ENCODE measurements around the gene ADAMTSL2. TPM values are rescaled to one million over a fixed set of nuclear protein-coding genes. Genes with fewer than 3 reads are reported as not detected.
A peak's percentile ranks its signal among the peaks of the same experiment; 100 is the strongest.
"Not testable (repeated sequence)": the region's sequence is repeated elsewhere in the genome, so short reads cannot be mapped to it uniquely, and the experiment has no call there.

The ADAMTSL2 gene
- total and polyA plus RNA-seq, 5 donors from 2014 or later: not detected

GRCh38 chr9:133560944-133561343 is 26.4 kb downstream of the ADAMTSL2 start:
- Mint-ChIP-seq H3K27me3 (peaks cover 5% of the 10 kb centered on the region), H3K4me1 (peaks cover 0 to 15% (median 2%) of the 10 kb centered on the region in 4 donors), H3K27ac (no peak overlapping the region), H3K9me3 (no peaks in the 10 kb centered on the region), H3K4me3 (no peak overlapping the region), H3K36me3 (no peaks in the 10 kb centered on the region)
- no peak overlapping the region for H3K4me3 ChIP-seq (ENCODE audit: low read depth, low read length)
- H3K4me1 ChIP-seq (ENCODE audit: control insufficient read depth, insufficient read depth, low read length, poor library complexity, severe bottlenecking): peaks cover 3% of the 10 kb centered on the region
- DNase-seq: no peak
- H3K27me3 ChIP-seq (ENCODE audit: control insufficient read depth, insufficient read depth, low read length): no peaks in the 10 kb centered on the region
- no peak for ATAC-seq (ENCODE audit: low read depth in 2 of 2)
- H3K36me3 ChIP-seq (ENCODE audit: control insufficient read depth, insufficient read depth, low read length): no peaks in the 10 kb centered on the region
- H3K9me3 ChIP-seq (ENCODE audit: control insufficient read depth in 2 of 2, low read length in 2 of 2): no peaks in the 10 kb centered on the region
- H3K27ac ChIP-seq (ENCODE audit: insufficient read depth, low read length, poor library complexity, severe bottlenecking): no peak overlapping the region

- H3K4me1 Mint-ChIP-seq: peaks cover 0 to 15% (median 2%) of the 10 kb centered on the region in 4 donors
- H3K4me3 Mint-ChIP-seq: no peak overlapping the region
- Histone ChIP-seq H3K4me3 (ENCODE audit: low read depth, low read length) (no peak overlapping the region), H3K9me3 (ENCODE audit: control insufficient read depth in 2 of 2, low read length in 2 of 2) (no peaks in the 10 kb centered on the region), H3K27ac (ENCODE audit: insufficient read depth, low read length, poor library complexity, severe bottlenecking) (no peak overlapping the region), H3K36me3 (ENCODE audit: control insufficient read depth, insufficient read depth, low read length) (no peaks in the 10 kb centered on the region), H3K4me1 (ENCODE audit: control insufficient read depth, insufficient read depth, low read length, poor library complexity, severe bottlenecking) (peaks cover 3% of the 10 kb centered on the region), H3K27me3 (ENCODE audit: control insufficient read depth, insufficient read depth, low read length) (no peaks in the 10 kb centered on the region)
- H3K36me3 Mint-ChIP-seq: no peaks in the 10 kb centered on the region
- peaks cover 5% of the 10 kb centered on the region for H3K27me3 Mint-ChIP-seq
- DNase-seq (no peak), ATAC-seq (ENCODE audit: low read depth in 2 of 2) (no peak)
- H3K27ac Mint-ChIP-seq: no peak overlapping the region
- H3K9me3 Mint-ChIP-seq: no peaks in the 10 kb centered on the region
Observed at GRCh38 chr9:133561976-133562554, 27.6 kb downstream of the ADAMTSL2 start.

- H3K27ac ChIP-seq (ENCODE audit: insufficient read depth, low read length, poor library complexity, severe bottlenecking): no peak overlapping the region
- no peaks in the 10 kb centered on the region for H3K9me3 ChIP-seq (ENCODE audit: control insufficient read depth in 2 of 2, low read length in 2 of 2)
- no peak overlapping the region for H3K4me3 Mint-ChIP-seq
- ATAC-seq (ENCODE audit: low read depth in 2 of 2) (no peak), DNase-seq (no peak)
- no peak overlapping the region for H3K27ac Mint-ChIP-seq
- peaks cover 0 to 15% (median 2%) of the 10 kb centered on the region in 4 donors for H3K4me1 Mint-ChIP-seq
- no peaks in the 10 kb centered on the region for H3K27me3 ChIP-seq (ENCODE audit: control insufficient read depth, insufficient read depth, low read length)
- H3K36me3 ChIP-seq (ENCODE audit: control insufficient read depth, insufficient read depth, low read length): no peaks in the 10 kb centered on the region
- H3K9me3 Mint-ChIP-seq: no peaks in the 10 kb centered on the region
- H3K27me3 Mint-ChIP-seq: peaks cover 5% of the 10 kb centered on the region
- no peak overlapping the region for H3K4me3 ChIP-seq (ENCODE audit: low read depth, low read length)
- H3K4me1 ChIP-seq (ENCODE audit: control insufficient read depth, insufficient read depth, low read length, poor library complexity, severe bottlenecking): peaks cover 3% of the 10 kb centered on the region
- H3K36me3 Mint-ChIP-seq: no peaks in the 10 kb centered on the region
Observed at GRCh38 chr9:133562611-133563290, 28.2 kb downstream of the ADAMTSL2 start.

GRCh38 chr9:133563291-133563796 is 28.8 kb downstream of the ADAMTSL2 start:
- H3K9me3 Mint-ChIP-seq: no peaks in the 10 kb centered on the region
- no peak for DNase-seq

DNA sequence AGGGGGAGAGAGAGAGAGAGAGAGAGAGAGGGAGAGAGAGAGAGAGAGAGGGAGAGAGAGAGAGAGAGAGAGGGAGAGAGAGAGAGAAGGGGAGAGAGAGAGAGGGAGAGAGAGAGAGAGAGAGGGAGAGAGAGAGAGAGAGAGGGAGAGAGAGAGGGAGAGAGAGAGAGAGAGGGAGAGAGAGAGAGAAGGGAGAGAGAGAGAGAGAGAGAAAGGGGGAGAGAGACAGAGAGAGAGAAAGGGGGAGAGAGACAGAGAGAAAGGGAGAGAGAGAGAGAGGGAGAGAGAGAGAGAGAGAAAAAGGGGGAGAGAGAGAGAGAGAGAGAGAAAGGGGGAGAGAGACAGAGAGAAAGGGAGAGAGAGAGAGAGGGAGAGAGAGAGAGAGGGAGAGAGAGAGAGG is 29.3 kb downstream of the ADAMTSL2 start:
- not testable (repeated sequence) for H3K9me3 ChIP-seq (ENCODE audit: control insufficient read depth in 2 of 2, low read length in 2 of 2); DNase-seq; H3K27me3 Mint-ChIP-seq; H3K4me3 ChIP-seq (ENCODE audit: low read depth, low read length); H3K4me3 Mint-ChIP-seq; H3K9me3 Mint-ChIP-seq; H3K27ac ChIP-seq (ENCODE audit: insufficient read depth, low read length, poor library complexity, severe bottlenecking); H3K36me3 ChIP-seq (ENCODE audit: control insufficient read depth, insufficient read depth, low read length); H3K36me3 Mint-ChIP-seq; H3K27me3 ChIP-seq (ENCODE audit: control insufficient read depth, insufficient read depth, low read length); H3K4me1 ChIP-seq (ENCODE audit: control insufficient read depth, insufficient read depth, low read length, poor library complexity, severe bottlenecking); ATAC-seq (ENCODE audit: low read depth in 2 of 2)
- Mint-ChIP-seq H3K27ac (peak overlapping the region in 1 of 3 donors; percentile 81), H3K4me1 (peaks cover 0 to 13% (median 2%) of the 10 kb centered on the region in 4 donors)

More at GRCh38 chr9:133563291-133563796, 28.8 kb downstream of the ADAMTSL2 start:
- H3K27ac Mint-ChIP-seq: peak overlapping the region in 1 of 3 donors; percentile 81
- H3K27ac ChIP-seq (ENCODE audit: insufficient read depth, low read length, poor library complexity, severe bottlenecking): no peak overlapping the region
- no peak overlapping the region for H3K4me3 ChIP-seq (ENCODE audit: low read depth, low read length)
- no peaks in the 10 kb centered on the region for H3K27me3 ChIP-seq (ENCODE audit: control insufficient read depth, insufficient read depth, low read length)
- H3K4me3 Mint-ChIP-seq: no peak overlapping the region
- H3K36me3 Mint-ChIP-seq: no peaks in the 10 kb centered on the region
- peaks cover 3% of the 10 kb centered on the region for H3K4me1 ChIP-seq (ENCODE audit: control insufficient read depth, insufficient read depth, low read length, poor library complexity, severe bottlenecking)
- H3K36me3 ChIP-seq (ENCODE audit: control insufficient read depth, insufficient read depth, low read length): no peaks in the 10 kb centered on the region
- H3K4me1 Mint-ChIP-seq: peaks cover 0 to 15% (median 2%) of the 10 kb centered on the region in 4 donors
- H3K9me3 ChIP-seq (ENCODE audit: control insufficient read depth in 2 of 2, low read length in 2 of 2): no peaks in the 10 kb centered on the region
- peaks cover 5% of the 10 kb centered on the region for H3K27me3 Mint-ChIP-seq
- ATAC-seq (ENCODE audit: low read depth in 2 of 2): no peak

GRCh38 chr9:133564451-133565116 is 30.1 kb downstream of the ADAMTSL2 start:
- Histone ChIP-seq H3K4me1 (ENCODE audit: control insufficient read depth, insufficient read depth, low read length, poor library complexity, severe bottlenecking) (peaks cover 3% of the 10 kb centered on the region), H3K9me3 (ENCODE audit: control insufficient read depth in 2 of 2, low read length in 2 of 2) (no peaks in the 10 kb centered on the region), H3K36me3 (ENCODE audit: control insufficient read depth, insufficient read depth, low read length) (no peaks in the 10 kb centered on the region), H3K27ac (ENCODE audit: insufficient read depth, low read length, poor library complexity, severe bottlenecking) (no peak overlapping the region), H3K4me3 (ENCODE audit: low read depth, low read length) (no peak overlapping the region), H3K27me3 (ENCODE audit: control insufficient read depth, insufficient read depth, low read length) (no peaks in the 10 kb centered on the region)
- Mint-ChIP-seq H3K4me3 (no peak overlapping the region), H3K36me3 (no peaks in the 10 kb centered on the region), H3K27me3 (peaks cover 2% of the 10 kb centered on the region), H3K9me3 (no peaks in the 10 kb centered on the region), H3K4me1 (peaks cover 0 to 12% (median 2%) of the 10 kb centered on the region in 4 donors), H3K27ac (no peak overlapping the region)
- ATAC-seq (ENCODE audit: low read depth in 2 of 2): no peak
- DNase-seq: no peak

- Mint-ChIP-seq H3K9me3 (no peaks in the 10 kb centered on the region), H3K27me3 (no peaks in the 10 kb centered on the region), H3K27ac (no peak overlapping the region), H3K4me3 (no peak overlapping the region), H3K4me1 (peaks cover 0 to 7% (median 2%) of the 10 kb centered on the region in 4 donors), H3K36me3 (no peaks in the 10 kb centered on the region)
- no peaks in the 10 kb centered on the region for H3K9me3 ChIP-seq (ENCODE audit: control insufficient read depth in 2 of 2, low read length in 2 of 2)
- H3K27me3 ChIP-seq (ENCODE audit: control insufficient read depth, insufficient read depth, low read length): no peaks in the 10 kb centered on the region
- no peak overlapping the region for H3K4me3 ChIP-seq (ENCODE audit: low read depth, low read length)
- no peaks in the 10 kb centered on the region for H3K36me3 ChIP-seq (ENCODE audit: control insufficient read depth, insufficient read depth, low read length)
- peaks cover 3% of the 10 kb centered on the region for H3K4me1 ChIP-seq (ENCODE audit: control insufficient read depth, insufficient read depth, low read length, poor library complexity, severe bottlenecking)
- ATAC-seq (ENCODE audit: low read depth in 2 of 2): no peak
- H3K27ac ChIP-seq (ENCODE audit: insufficient read depth, low read length, poor library complexity, severe bottlenecking): no peak overlapping the region
- DNase-seq: no peak
Observed at GRCh38 chr9:133566382-133566781, 31.9 kb downstream of the ADAMTSL2 start.

All from CD4-positive, CD25-positive, alpha-beta regulatory T cell (primary cell).